Smooth muscle cell (in vitro differentiated cells): ENCODE measurements around the gene UBE2J2. TPM values are rescaled to one million over a fixed set of nuclear protein-coding genes. Genes with fewer than 3 reads are reported as not detected.

Source experiments
- DNase-seq: peaks from one replicate; lab custom pipeline; 2025; ENCODE audit not compliant: unreplicated experiment; lab: John Stamatoyannopoulos, UW
- H2AFZ ChIP-seq: fragments of 200-600 bp; sonication (generic); 2 replicates; pipeline ENCODE4 v1.6.0; 2016; ENCODE audit warnings: antibody characterized with exemption, low read depth, mild to moderate bottlenecking
- H3F3A ChIP-seq: fragments of 200-600 bp; sonication (generic); 2 replicates; pipeline ENCODE4 v1.6.0; 2017; ENCODE audit warnings: antibody characterized with exemption, low read depth
- H3K27ac ChIP-seq: fragments of 200-600 bp; sonication (generic); 2 replicates; pipeline ENCODE4 v1.5.1; 2016; ENCODE audit warnings: low read depth, mild to moderate bottlenecking
- H3K27me3 ChIP-seq: fragments of 200-600 bp; sonication (generic); 2 replicates; pipeline ENCODE4 v1.6.1; 2016; ENCODE audit warnings: low read depth, mild to moderate bottlenecking
- H3K36me3 ChIP-seq: fragments of 200-600 bp; sonication (generic); 2 replicates; pipeline ENCODE4 v1.5.1; 2016; ENCODE audit warnings: low read depth
- H3K4me1 ChIP-seq: fragments of 200-600 bp; sonication (generic); 2 replicates; pipeline ENCODE4 v1.5.1; 2016; ENCODE audit warnings: low read depth
- H3K4me2 ChIP-seq: fragments of 200-600 bp; sonication (generic); 2 replicates; pipeline ENCODE4 v1.6.0; 2016; ENCODE audit warnings: mild to moderate bottlenecking
- H3K4me3 ChIP-seq: fragments of 200-600 bp; sonication (generic); 2 replicates; pipeline ENCODE4 v1.5.1; 2016; ENCODE audit warnings: mild to moderate bottlenecking
- H3K79me2 ChIP-seq: fragments of 200-600 bp; sonication (generic); 2 replicates; pipeline ENCODE4 v1.6.0; 2016; ENCODE audit warnings: low read depth, mild to moderate bottlenecking
- H3K9ac ChIP-seq: fragments of 200-600 bp; sonication (generic); 2 replicates; pipeline ENCODE4 v1.6.0; 2016; ENCODE audit warnings: low read depth
- H3K9me3 ChIP-seq: fragments of 200-600 bp; sonication (generic); replicated peaks from 2 replicates; pipeline ENCODE4 v1.5.1; 2016; ENCODE audit warnings: low read depth
- H4K20me1 ChIP-seq: fragments of 200-600 bp; sonication (generic); 2 replicates; pipeline ENCODE4 v1.6.0; 2016; ENCODE audit warnings: low read depth
- WGBS: methylation state at CpG from one replicate; pipeline ENCODE4 v1.1.7; 2016; ENCODE audit warnings: low lambda C conversion rate; 5-methylcytosine and 5-hydroxymethylcytosine counted together
- polyA plus RNA-seq: library from polyadenylated mRNA; unstranded; fragments of >200 nt; fragmentation: Nextera tagmentation; extraction: Ambion mirVana; gene quantifications from 2 replicates; pipeline ENCODE4 v1.2.1, GENCODE V29; 2016
- total RNA-seq: library from RNA; depleted of rRNA; stranded (reverse); fragments of >200 nt; gene quantifications from 2 replicates; pipeline ENCODE4 v1.2.3, GENCODE V29; 2014
- TF ChIP-seq, protein P1 (sequence below): fragments of 200-600 bp; sonication (generic); IDR thresholded peaks from 2 replicates; pipeline ENCODE4 v1.5.1; 2017; ENCODE audit warnings: borderline replicate concordance, mild to moderate bottlenecking, antibody characterized with exemption; ENCODE audit not compliant: insufficient read depth, poor library complexity, severe bottlenecking

Gene UBE2J2
- total and polyA plus RNA-seq, 2 experiments from 2014 or later, result 30.2 to 72.9 TPM

DNA sequence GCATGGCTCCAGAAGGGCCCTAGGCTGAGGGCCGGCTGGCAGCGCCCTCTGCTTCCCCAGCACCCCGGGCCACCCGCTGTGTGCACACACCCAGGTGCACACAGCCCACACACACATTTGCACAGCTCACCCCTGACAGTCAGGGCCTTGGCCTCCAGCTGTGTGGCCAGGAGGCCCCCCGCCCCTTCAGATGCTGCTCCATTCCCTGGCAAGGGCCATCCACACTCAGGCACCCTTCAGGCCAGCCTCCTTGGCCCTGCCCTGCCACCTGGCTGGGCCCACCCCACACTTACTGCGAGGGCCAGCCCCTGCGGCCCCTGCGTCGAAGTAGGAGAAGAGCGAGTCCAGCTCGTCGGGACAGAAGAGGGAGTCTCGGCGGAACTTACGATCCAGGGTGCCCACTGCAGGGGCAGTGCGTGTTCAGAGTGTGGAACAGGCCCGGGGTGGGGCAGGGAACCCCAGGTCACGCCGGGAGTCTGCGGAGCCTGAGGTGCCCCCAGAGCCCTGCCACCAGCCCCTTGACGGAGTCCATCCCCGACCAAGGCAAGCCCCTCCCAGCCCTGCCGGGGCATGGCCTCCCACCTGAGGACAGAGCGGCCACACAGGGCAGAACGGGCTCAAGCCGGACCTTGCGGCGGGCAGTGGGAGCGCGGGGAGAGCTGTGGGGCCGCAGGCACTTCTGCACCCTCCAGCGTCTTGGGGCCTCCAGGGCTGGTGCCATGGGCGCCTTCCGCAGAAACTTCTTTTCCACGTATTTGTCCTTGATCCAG lies 21.7 kb upstream of the UBE2J2 start:
- no peak overlapping the region for H3K27ac ChIP-seq
- H3K4me2 ChIP-seq, result no peak overlapping the region
- H2AFZ ChIP-seq, result no peak overlapping the region
- no peaks in the 10 kb centered on the region for H3K4me1 ChIP-seq
- no peaks in the 10 kb centered on the region for H3F3A ChIP-seq
- H3K79me2 ChIP-seq, result no peaks in the 10 kb centered on the region
- no peaks in the 10 kb centered on the region for H3K9me3 ChIP-seq
- H3K36me3 ChIP-seq, result no peaks in the 10 kb centered on the region
- peaks cover 25% of the 10 kb centered on the region for H4K20me1 ChIP-seq
- no peak overlapping the region for H3K9ac ChIP-seq
- no peak for DNase-seq
- 96% methylated on average over 30 of the region's 35 CpGs for WGBS
- no peaks in the 10 kb centered on the region for H3K27me3 ChIP-seq
- TF ChIP-seq, protein P1, sequence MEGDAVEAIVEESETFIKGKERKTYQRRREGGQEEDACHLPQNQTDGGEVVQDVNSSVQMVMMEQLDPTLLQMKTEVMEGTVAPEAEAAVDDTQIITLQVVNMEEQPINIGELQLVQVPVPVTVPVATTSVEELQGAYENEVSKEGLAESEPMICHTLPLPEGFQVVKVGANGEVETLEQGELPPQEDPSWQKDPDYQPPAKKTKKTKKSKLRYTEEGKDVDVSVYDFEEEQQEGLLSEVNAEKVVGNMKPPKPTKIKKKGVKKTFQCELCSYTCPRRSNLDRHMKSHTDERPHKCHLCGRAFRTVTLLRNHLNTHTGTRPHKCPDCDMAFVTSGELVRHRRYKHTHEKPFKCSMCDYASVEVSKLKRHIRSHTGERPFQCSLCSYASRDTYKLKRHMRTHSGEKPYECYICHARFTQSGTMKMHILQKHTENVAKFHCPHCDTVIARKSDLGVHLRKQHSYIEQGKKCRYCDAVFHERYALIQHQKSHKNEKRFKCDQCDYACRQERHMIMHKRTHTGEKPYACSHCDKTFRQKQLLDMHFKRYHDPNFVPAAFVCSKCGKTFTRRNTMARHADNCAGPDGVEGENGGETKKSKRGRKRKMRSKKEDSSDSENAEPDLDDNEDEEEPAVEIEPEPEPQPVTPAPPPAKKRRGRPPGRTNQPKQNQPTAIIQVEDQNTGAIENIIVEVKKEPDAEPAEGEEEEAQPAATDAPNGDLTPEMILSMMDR, result no peak
- no peak overlapping the region for H3K4me3 ChIP-seq

DNA sequence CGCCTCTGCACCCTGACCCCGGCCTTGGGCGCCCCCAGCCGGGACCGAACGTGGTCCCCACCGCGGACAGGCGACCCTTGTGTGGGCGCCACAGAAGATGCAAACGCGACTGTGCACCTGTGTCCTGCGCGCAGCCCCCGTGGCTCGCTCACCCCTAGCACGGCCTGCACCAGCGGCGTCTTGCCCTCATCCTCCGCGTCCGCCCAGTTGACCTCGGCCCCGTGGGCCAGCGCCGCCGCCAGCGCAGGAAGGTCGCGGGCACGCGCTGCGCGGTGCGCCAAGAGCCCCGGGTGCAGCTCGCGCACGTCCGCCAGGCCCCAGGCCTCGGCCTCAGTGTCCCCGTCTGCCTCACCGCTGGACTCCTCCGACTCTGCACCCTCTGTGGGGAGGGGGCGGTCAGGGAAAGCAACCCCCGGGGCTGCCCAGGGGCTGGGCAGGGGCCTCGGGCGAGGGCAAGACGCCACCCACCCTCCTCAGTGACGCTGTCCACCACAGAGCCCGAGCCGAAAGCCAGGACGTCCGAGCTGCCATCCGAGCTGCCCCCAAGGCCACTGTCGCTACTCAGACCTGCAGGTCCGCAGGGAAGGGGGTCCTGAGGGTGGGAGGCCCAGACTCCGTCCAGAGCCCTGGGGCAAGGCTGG lies 20.7 kb upstream of the UBE2J2 start:
- TF ChIP-seq, protein P1, result no peak
- no peaks in the 10 kb centered on the region for H3K79me2 ChIP-seq
- no peak overlapping the region for H3K9ac ChIP-seq
- DNase-seq, result no peak
- 94% methylated on average over 56 of the region's 58 CpGs for WGBS
- no peaks in the 10 kb centered on the region for H3F3A ChIP-seq
- no peak overlapping the region for H3K4me2 ChIP-seq
- H2AFZ ChIP-seq, result no peak overlapping the region
- no peaks in the 10 kb centered on the region for H3K4me1 ChIP-seq
- no peak overlapping the region for H3K4me3 ChIP-seq
- H3K27ac ChIP-seq, result no peak overlapping the region
- H4K20me1 ChIP-seq, result peaks cover 15% of the 10 kb centered on the region
- no peaks in the 10 kb centered on the region for H3K36me3 ChIP-seq
- H3K27me3 ChIP-seq, result no peaks in the 10 kb centered on the region
- no peaks in the 10 kb centered on the region for H3K9me3 ChIP-seq

DNA sequence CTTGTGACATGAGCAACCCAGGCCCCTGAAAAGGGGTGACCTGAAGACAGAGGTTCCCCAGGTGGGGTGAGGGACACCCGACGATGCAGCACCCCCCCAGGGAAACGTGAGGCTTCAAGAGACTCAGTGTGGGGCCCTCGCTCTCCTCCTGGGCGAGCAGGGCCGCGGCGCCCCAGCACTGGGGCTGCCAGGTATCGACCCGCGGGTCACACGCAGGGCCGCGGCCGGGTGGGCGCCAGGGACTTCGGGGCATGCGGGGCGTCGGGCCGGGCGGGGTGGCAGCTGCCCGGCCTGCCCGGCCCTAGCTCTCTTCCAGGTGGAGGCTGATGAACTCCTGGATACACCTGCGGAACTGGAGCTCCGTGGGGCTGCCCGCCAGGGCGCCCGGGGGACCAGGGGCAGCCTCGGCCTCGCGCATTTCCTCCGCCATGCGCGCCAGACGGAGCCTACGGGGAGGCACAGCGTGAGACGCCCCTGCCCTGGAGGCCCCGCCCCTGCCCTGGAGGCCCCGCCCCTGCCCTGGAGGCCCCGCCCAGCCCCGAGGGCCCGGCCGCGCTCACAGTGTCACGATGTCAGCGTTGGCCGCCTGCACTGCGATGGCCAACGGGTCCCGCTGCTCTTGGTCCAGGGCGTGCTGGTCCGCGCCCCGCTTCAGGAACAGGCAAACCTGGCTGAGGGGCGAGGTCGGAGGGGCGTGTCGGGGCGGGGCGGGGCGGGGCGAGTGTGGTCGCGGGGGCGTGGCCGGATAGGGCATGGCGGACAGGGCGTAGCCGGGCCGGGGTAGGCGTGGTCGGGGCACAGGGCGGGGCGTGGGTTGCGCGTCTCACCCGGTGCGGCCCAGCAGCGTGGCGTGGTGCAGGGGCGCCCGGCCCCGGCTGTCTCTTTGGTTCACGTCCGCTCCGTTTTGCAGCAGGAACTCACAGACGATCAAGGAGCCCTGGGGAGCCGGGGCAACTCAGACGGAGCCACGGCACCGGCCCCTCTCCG lies 19.9 kb upstream of the UBE2J2 start:
- no peak overlapping the region for H2AFZ ChIP-seq
- no peaks in the 10 kb centered on the region for H3K36me3 ChIP-seq
- peaks cover 7% of the 10 kb centered on the region for H4K20me1 ChIP-seq
- H3K9ac ChIP-seq, result no peak overlapping the region
- no peak overlapping the region for H3K27ac ChIP-seq
- no peak overlapping the region for H3K4me2 ChIP-seq
- H3K27me3 ChIP-seq, result no peaks in the 10 kb centered on the region
- H3K4me3 ChIP-seq, result no peak overlapping the region
- H3F3A ChIP-seq, result no peaks in the 10 kb centered on the region
- no peaks in the 10 kb centered on the region for H3K4me1 ChIP-seq
- DNase-seq, result no peak
- TF ChIP-seq, protein P1, result no peak
- no peaks in the 10 kb centered on the region for H3K9me3 ChIP-seq
- H3K79me2 ChIP-seq, result no peaks in the 10 kb centered on the region
- WGBS, result 82% methylated on average over 43 of the region's 94 CpGs
